Measurements from ENCODE around the gene C19orf81. TPM values are rescaled to one million over a fixed set of nuclear protein-coding genes. Genes with fewer than 3 reads are reported as not detected.

The C19orf81 gene
- total RNA-seq, 4 donors from 2014 or later = not detected

- peaks cover 0 to 15% (median 0%) of the 10 kb centered on the region in 3 donors for H3K4me1 ChIP-seq
- no peak for ATAC-seq
- H3K9me3 ChIP-seq = no peaks in the 10 kb centered on the region
- H3K36me3 ChIP-seq = no peaks in the 10 kb centered on the region
- no peak for TF ChIP-seq EP300 (IDR thresholded peaks at IDR 0.05)
- TF ChIP-seq POLR2AphosphoS5 (IDR thresholded peaks at IDR 0.05) = no peak
- no peak for TF ChIP-seq POLR2A (IDR thresholded peaks at IDR 0.05)
- TF ChIP-seq, protein P1, sequence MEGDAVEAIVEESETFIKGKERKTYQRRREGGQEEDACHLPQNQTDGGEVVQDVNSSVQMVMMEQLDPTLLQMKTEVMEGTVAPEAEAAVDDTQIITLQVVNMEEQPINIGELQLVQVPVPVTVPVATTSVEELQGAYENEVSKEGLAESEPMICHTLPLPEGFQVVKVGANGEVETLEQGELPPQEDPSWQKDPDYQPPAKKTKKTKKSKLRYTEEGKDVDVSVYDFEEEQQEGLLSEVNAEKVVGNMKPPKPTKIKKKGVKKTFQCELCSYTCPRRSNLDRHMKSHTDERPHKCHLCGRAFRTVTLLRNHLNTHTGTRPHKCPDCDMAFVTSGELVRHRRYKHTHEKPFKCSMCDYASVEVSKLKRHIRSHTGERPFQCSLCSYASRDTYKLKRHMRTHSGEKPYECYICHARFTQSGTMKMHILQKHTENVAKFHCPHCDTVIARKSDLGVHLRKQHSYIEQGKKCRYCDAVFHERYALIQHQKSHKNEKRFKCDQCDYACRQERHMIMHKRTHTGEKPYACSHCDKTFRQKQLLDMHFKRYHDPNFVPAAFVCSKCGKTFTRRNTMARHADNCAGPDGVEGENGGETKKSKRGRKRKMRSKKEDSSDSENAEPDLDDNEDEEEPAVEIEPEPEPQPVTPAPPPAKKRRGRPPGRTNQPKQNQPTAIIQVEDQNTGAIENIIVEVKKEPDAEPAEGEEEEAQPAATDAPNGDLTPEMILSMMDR (IDR thresholded peaks at IDR 0.05) = no peak
- H3K27ac ChIP-seq = no peak overlapping the region
- H3K27me3 ChIP-seq = peaks cover 100% of the 10 kb centered on the region
- H3K4me3 ChIP-seq = no peak overlapping the region
- 0 to 4% methylated on average over 3 to 5 of the region's 81 CpGs for WGBS, 2 donors (ENCODE audit: low coverage in 1 of 2)
Observed at GRCh38 chr19:50695251-50696093, 46.2 kb downstream of the C19orf81 start.

DNA sequence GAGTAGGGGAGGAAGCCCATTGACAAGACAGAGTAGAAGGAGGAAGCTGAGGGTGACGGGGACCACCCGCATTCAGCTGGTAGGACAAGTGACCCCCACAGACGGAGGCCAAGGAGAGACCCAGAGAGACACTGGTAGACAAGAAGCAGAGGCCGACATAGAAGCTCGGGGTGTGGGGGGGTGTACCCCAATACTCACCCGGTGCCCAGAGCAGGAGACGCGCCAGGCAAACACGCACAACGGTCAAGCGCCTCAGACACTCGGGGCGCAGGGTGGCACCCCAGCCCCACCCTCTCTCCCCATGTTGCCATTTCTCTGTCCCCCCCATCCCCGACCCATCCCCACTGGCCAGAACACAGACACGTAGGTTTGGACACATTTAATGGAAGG, 46.8 kb downstream of the C19orf81 start:
- Histone ChIP-seq H3K4me3 (no peak overlapping the region), H3K9me3 (no peaks in the 10 kb centered on the region), H3K36me3 (no peaks in the 10 kb centered on the region), H3K27me3 (peaks cover 100% of the 10 kb centered on the region), H3K4me1 (peaks cover 0 to 15% (median 0%) of the 10 kb centered on the region in 3 donors), H3K27ac (no peak overlapping the region)
- TF ChIP-seq POLR2A (IDR thresholded peaks at IDR 0.05) = no peak
- TF ChIP-seq POLR2AphosphoS5 (IDR thresholded peaks at IDR 0.05) = no peak
- no peak for TF ChIP-seq EP300 (IDR thresholded peaks at IDR 0.05)
- TF ChIP-seq, protein P1 (IDR thresholded peaks at IDR 0.05) = no peak
- no peak for ATAC-seq
- 51 to 52% methylated on average over 8 to 13 of the region's 15 CpGs for WGBS, 2 donors (ENCODE audit: low coverage in 1 of 2)

DNA sequence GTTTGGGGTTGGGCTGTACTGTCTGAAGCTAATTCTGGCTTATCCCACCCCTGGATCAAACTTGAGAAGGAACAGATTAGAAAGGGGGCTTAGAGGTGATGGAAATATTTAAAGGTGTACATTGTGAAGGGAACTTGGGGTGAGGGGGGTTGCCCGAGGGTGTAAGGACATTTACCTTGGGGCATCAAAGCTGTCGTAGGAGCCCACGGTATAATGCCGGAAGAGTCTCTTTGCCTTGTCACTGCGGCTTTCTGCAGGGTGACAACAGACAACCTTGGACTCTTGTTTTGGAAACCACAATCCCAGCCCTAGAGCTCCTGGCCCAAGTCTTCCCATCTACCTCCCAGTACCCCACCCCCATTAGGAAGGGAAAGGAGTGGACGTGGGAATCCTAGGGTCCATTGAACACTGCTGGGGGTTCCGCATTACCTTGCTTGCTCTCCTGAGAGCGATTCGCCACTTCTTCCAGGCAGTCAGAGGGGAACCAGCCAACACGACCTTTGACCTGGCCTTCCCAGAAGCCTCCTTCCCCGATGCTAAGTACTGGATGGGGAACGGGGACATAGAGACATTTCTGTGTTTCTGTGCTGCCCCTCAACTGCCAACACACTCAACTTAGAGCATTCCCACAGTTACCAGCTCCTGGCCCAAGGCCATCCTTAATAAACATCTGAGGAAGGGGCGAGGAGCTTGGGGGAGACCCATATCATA, 48.3 kb downstream of the C19orf81 start:
- H3K36me3 ChIP-seq = no peaks in the 10 kb centered on the region
- WGBS, 2 donors (ENCODE audit: low coverage in 1 of 2) = 68 to 84% methylated on average over 7 of the region's 13 CpGs
- ATAC-seq = no peak
- no peak overlapping the region for H3K4me3 ChIP-seq
- peaks cover 0 to 15% (median 0%) of the 10 kb centered on the region in 3 donors for H3K4me1 ChIP-seq
- H3K27me3 ChIP-seq = peaks cover 100% of the 10 kb centered on the region
- TF ChIP-seq, protein P1 (IDR thresholded peaks at IDR 0.05) = no peak
- TF ChIP-seq POLR2A (IDR thresholded peaks at IDR 0.05) = no peak
- TF ChIP-seq EP300 (IDR thresholded peaks at IDR 0.05) = no peak
- no peak for TF ChIP-seq POLR2AphosphoS5 (IDR thresholded peaks at IDR 0.05)
- no peak overlapping the region for H3K27ac ChIP-seq
- H3K9me3 ChIP-seq = no peaks in the 10 kb centered on the region

GRCh38 chr19:50701367-50701985, 52.2 kb downstream of the C19orf81 start:
- Histone ChIP-seq H3K27ac (no peak overlapping the region), H3K4me3 (no peak overlapping the region), H3K9me3 (no peaks in the 10 kb centered on the region), H3K36me3 (no peaks in the 10 kb centered on the region), H3K27me3 (peaks cover 100% of the 10 kb centered on the region), H3K4me1 (no peaks in the 10 kb centered on the region)
- WGBS, 2 donors (ENCODE audit: low coverage in 1 of 2) = 89% methylated on average over 3 of the region's 13 CpGs; no CpG with 5 or more reads in 1 of the 2 donors
- ATAC-seq = no peak
- no peak for TF ChIP-seq POLR2AphosphoS5 (IDR thresholded peaks at IDR 0.05)
- TF ChIP-seq EP300 (IDR thresholded peaks at IDR 0.05) = no peak
- TF ChIP-seq, protein P1 (IDR thresholded peaks at IDR 0.05) = no peak
- TF ChIP-seq POLR2A (IDR thresholded peaks at IDR 0.05) = no peak

Measured in gastroesophageal sphincter (tissue), 4 donors.